ENCODE data around the gene CBX8. TPM values are rescaled to one million over a fixed set of nuclear protein-coding genes. Genes with fewer than 3 reads are reported as not detected.

CBX8 gene
- total and polyA plus RNA-seq, 2 of the 13 experiments (the other 11 are each of a cell fraction or from before 2014, with no cell fraction given), result 0.34 to 12.6 TPM

DNA sequence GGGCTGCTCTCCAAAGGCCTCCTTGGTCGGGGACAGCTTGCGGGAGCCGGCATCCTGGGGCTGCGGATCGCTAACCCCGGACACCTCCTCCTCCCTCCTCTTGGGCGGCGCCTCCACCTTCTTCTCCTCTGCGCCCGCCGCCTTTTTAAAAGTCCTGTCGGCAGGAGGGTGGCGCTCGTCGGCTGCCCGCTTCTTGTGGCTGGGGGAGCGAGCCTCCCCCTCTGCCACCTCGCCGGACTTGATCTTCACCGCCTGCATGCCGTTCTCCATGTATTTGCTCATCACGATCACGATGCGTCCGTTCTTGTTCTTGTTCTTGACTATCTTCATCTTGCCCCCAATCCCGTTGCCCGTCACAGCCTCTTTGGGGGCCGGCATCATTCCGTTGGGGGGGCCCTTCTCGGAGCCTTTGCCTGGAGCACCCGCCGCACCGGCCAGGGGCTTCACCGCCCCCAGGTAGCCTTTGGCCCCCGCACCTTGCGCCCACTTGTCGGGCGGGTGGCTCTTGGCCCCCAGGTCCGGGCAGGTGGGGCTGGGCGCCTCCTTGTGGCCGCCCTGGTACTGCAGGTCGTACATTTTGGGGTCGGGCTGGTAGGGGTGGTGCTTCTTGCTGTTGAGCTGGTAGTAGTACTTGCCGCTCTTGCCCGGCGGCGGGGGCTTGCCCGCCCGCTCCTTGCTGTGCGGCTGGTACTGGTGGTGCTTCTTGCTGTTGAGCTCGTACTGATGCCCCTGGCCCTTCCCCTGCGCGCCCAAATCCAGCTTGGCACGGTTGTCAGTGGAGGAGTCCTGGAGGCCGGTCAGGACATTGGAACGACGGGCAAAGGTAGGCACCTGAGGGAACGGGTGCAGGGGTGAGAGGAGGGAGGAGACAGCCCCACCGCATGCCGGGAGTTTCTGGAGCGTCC is 37.9 kb upstream of the CBX8 start (continued):
- TF ChIP-seq TAF1 (CRISPR knock-in tag; IDR thresholded peaks at IDR 0.05) (no peak), ERF (CRISPR knock-in tag; IDR thresholded peaks at IDR 0.05) (0 out of 2 replicates have a peak, but pooled peaks have one; percentile 23), CEBPB (IDR thresholded peaks at IDR 0.05; ENCODE audit: borderline replicate concordance, low read depth, low read length) (no peak), ZNF691 (CRISPR knock-in tag; IDR thresholded peaks at IDR 0.05; ENCODE audit: borderline replicate concordance, low read depth) (peak; percentile 64; the same call in 1 of the 2 replicates), HNF1B (CRISPR knock-in tag; IDR thresholded peaks at IDR 0.05) (peak; percentile 49; the same call in 1 of the 2 replicates), ZNF350 (CRISPR knock-in tag; IDR thresholded peaks at IDR 0.05; ENCODE audit: borderline replicate concordance, low read depth) (peak; percentile 55; the same call in 1 of the 2 replicates), ZNF83 (CRISPR knock-in tag; IDR thresholded peaks at IDR 0.05; ENCODE audit: borderline replicate concordance) (no peak), ZNF788 (CRISPR knock-in tag; IDR thresholded peaks at IDR 0.05; ENCODE audit: borderline replicate concordance) (0 out of 2 replicates have a peak, but pooled peaks have one; percentile 34), NR3C1 (CRISPR knock-in tag; IDR thresholded peaks at IDR 0.05) (0 out of 2 replicates have a peak, but pooled peaks have one; percentile 7), AGO2 (optimal IDR thresholded peaks at IDR 0.05; ENCODE audit: low read depth, low read length) (peak; percentile 95), POLR2G (IDR thresholded peaks at IDR 0.05; ENCODE audit: low read depth, low read length) (peak; percentile 33), AGO1 (IDR thresholded peaks at IDR 0.05; ENCODE audit: low read depth, low read length, poor library complexity, severe bottlenecking) (peak; percentile 70), ZKSCAN1 (IDR thresholded peaks at IDR 0.05; ENCODE audit: low read length) (no peak), RBM22 (optimal IDR thresholded peaks at IDR 0.05; ENCODE audit: low read length) (peak; percentile 32), ZNF747 (CRISPR knock-in tag; IDR thresholded peaks at IDR 0.05; ENCODE audit: borderline replicate concordance) (0 out of 2 replicates have a peak, but pooled peaks have one; percentile 51), STAG1 (CRISPR knock-in tag; IDR thresholded peaks at IDR 0.05) (peak; percentile 78), ZBTB8A (CRISPR knock-in tag; IDR thresholded peaks at IDR 0.05; ENCODE audit: borderline replicate concordance, low read depth) (no peak), GABPB1 (CRISPR knock-in tag; IDR thresholded peaks at IDR 0.05) (peak; percentile 63; the same call in 1 of the 2 replicates)
- TF ChIP-seq, protein P1, sequence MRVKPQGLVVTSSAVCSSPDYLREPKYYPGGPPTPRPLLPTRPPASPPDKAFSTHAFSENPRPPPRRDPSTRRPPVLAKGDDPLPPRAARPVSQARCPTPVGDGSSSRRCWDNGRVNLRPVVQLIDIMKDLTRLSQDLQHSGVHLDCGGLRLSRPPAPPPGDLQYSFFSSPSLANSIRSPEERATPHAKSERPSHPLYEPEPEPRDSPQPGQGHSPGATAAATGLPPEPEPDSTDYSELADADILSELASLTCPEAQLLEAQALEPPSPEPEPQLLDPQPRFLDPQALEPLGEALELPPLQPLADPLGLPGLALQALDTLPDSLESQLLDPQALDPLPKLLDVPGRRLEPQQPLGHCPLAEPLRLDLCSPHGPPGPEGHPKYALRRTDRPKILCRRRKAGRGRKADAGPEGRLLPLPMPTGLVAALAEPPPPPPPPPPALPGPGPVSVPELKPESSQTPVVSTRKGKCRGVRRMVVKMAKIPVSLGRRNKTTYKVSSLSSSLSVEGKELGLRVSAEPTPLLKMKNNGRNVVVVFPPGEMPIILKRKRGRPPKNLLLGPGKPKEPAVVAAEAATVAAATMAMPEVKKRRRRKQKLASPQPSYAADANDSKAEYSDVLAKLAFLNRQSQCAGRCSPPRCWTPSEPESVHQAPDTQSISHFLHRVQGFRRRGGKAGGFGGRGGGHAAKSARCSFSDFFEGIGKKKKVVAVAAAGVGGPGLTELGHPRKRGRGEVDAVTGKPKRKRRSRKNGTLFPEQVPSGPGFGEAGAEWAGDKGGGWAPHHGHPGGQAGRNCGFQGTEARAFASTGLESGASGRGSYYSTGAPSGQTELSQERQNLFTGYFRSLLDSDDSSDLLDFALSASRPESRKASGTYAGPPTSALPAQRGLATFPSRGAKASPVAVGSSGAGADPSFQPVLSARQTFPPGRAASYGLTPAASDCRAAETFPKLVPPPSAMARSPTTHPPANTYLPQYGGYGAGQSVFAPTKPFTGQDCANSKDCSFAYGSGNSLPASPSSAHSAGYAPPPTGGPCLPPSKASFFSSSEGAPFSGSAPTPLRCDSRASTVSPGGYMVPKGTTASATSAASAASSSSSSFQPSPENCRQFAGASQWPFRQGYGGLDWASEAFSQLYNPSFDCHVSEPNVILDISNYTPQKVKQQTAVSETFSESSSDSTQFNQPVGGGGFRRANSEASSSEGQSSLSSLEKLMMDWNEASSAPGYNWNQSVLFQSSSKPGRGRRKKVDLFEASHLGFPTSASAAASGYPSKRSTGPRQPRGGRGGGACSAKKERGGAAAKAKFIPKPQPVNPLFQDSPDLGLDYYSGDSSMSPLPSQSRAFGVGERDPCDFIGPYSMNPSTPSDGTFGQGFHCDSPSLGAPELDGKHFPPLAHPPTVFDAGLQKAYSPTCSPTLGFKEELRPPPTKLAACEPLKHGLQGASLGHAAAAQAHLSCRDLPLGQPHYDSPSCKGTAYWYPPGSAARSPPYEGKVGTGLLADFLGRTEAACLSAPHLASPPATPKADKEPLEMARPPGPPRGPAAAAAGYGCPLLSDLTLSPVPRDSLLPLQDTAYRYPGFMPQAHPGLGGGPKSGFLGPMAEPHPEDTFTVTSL (CRISPR knock-in tag; IDR thresholded peaks at IDR 0.05; ENCODE audit: borderline replicate concordance), result no peak

All from HepG2 (cell line).